CD14-positive monocyte (primary cell): ENCODE measurements around the gene PLXDC2. TPM values are rescaled to one million over a fixed set of nuclear protein-coding genes. Genes with fewer than 3 reads are reported as not detected.
A peak's percentile ranks its signal among the peaks of the same experiment; 100 is the strongest.

Source experiments
- DNase-seq, 3 donors: peaks; one replicate each; pipeline ENCODE4 v3.0.0-alpha.2; 2011 to 2022
- H2AFZ ChIP-seq: 2 replicates; pipeline ENCODE4 v1.6.0; 2012; ENCODE audit warnings: mild to moderate bottlenecking, low read depth, low read length, inconsistent platforms; ENCODE audit not compliant: insufficient read depth, poor library complexity, severe bottlenecking
- H3K27ac ChIP-seq, 2 donors: 1 replicate in 1 of 2; 2 replicates in 1 of 2; pipeline ENCODE4 v1.5.1; 2012 to 2013; ENCODE audit warnings: low read length in 2 of 2, control low read depth in 1 of 2, inconsistent platforms in 1 of 2, low read depth in 1 of 2, mild to moderate bottlenecking in 1 of 2
- H3K27me3 ChIP-seq, 2 donors: one replicate each; pipeline versions ENCODE4 v1.6.0 to v1.6.1; 2011 to 2013; ENCODE audit warnings: low read length in 2 of 2; ENCODE audit not compliant: control insufficient read depth in 2 of 2, insufficient read depth in 2 of 2
- H3K36me3 ChIP-seq, 2 donors: replicated peaks in 1 of 2; 1 replicate in 1 of 2; 2 replicates in 1 of 2; pipeline versions ENCODE4 v1.5.1 to v1.6.1; 2012 to 2013; ENCODE audit warnings: low read length in 2 of 2, control low read depth in 1 of 2, inconsistent platforms in 1 of 2, mild to moderate bottlenecking in 1 of 2; ENCODE audit not compliant: insufficient read depth in 2 of 2, control insufficient read depth in 1 of 2
- H3K4me1 ChIP-seq, 2 donors: 1 replicate in 1 of 2; 2 replicates in 1 of 2; pipeline versions ENCODE4 v1.5.1 to v1.6.1; 2012 to 2013; ENCODE audit warnings: low read length in 2 of 2, control low read depth in 1 of 2, inconsistent platforms in 1 of 2, mild to moderate bottlenecking in 1 of 2, moderate library complexity in 1 of 2; ENCODE audit not compliant: insufficient read depth in 2 of 2, control insufficient read depth in 1 of 2
- H3K4me2 ChIP-seq: replicated peaks from 2 replicates; pipeline ENCODE3; 2012; ENCODE audit warnings: low read length, moderate library complexity, mild to moderate bottlenecking; ENCODE audit not compliant: poor library complexity, severe bottlenecking; ENCODE audit errors: extremely low read depth
- H3K4me3 ChIP-seq, 3 experiments: fragments of 200-600 bp in 1 of 3; sonication (generic) in 1 of 3; replicated peaks in 1 of 3; 1 replicate in 2 of 3; 2 replicates in 1 of 3; pipeline ENCODE4 v1.5.1; 2011 to 2013; ENCODE audit warnings: low read length in 3 of 3, mild to moderate bottlenecking in 3 of 3, control low read depth in 2 of 3, low read depth in 2 of 3, inconsistent platforms in 1 of 3, moderate library complexity in 1 of 3
- H3K79me2 ChIP-seq: 2 replicates; pipeline ENCODE4 v1.6.0; 2012; ENCODE audit warnings: mild to moderate bottlenecking, control low read depth, inconsistent platforms, low read length, moderate library complexity; ENCODE audit not compliant: insufficient read depth
- H3K9ac ChIP-seq: 2 replicates; pipeline ENCODE4 v1.6.0; 2017; ENCODE audit warnings: low read length, mild to moderate bottlenecking; ENCODE audit not compliant: insufficient read depth, poor library complexity, severe bottlenecking
- H3K9me3 ChIP-seq, 2 donors: replicated peaks in 1 of 2; 1 replicate in 1 of 2; 2 replicates in 1 of 2; pipeline versions ENCODE4 v1.5.1 to v1.6.1; 2012 to 2013; ENCODE audit warnings: low read length in 2 of 2, control low read depth in 1 of 2; ENCODE audit not compliant: control insufficient read depth in 1 of 2, insufficient read depth in 1 of 2
- H4K20me1 ChIP-seq: 2 replicates; pipeline ENCODE4 v1.6.0; 2012; ENCODE audit warnings: mild to moderate bottlenecking, low read length, control low read depth, moderate library complexity; ENCODE audit not compliant: insufficient read depth
- H3K27ac Mint-ChIP-seq, 7 donors: one replicate each; pipeline ENCODE4 v1.8.0; 2020; ENCODE audit warnings: mild to moderate bottlenecking in 7 of 7, mixed read lengths in 7 of 7, moderate library complexity in 6 of 7, inconsistent platforms in 2 of 7
- H3K27me3 Mint-ChIP-seq, 3 donors: one replicate each; pipeline ENCODE4 v1.8.0; 2021 to 2022; ENCODE audit warnings: low read depth in 3 of 3, mild to moderate bottlenecking in 3 of 3, mixed read lengths in 3 of 3, moderate library complexity in 3 of 3, inconsistent platforms in 1 of 3
- H3K36me3 Mint-ChIP-seq, 2 donors: one replicate each; pipeline ENCODE4 v1.8.0; 2020; ENCODE audit warnings: mixed read lengths in 2 of 2, inconsistent platforms in 1 of 2, mild to moderate bottlenecking in 1 of 2
- H3K4me1 Mint-ChIP-seq: one replicate; pipeline ENCODE4 v1.8.0; 2020; ENCODE audit warnings: mild to moderate bottlenecking, mixed read lengths
- H3K4me3 Mint-ChIP-seq, 2 donors: one replicate each; pipeline ENCODE4 v1.8.0; 2020; ENCODE audit warnings: mild to moderate bottlenecking in 2 of 2, mixed read lengths in 2 of 2, moderate library complexity in 1 of 2
- H3K9me3 Mint-ChIP-seq, 7 donors: one replicate each; pipeline ENCODE4 v1.8.0; 2020 to 2022; ENCODE audit warnings: mixed read lengths in 7 of 7, mild to moderate bottlenecking in 6 of 7, moderate library complexity in 6 of 7, inconsistent platforms in 2 of 7
- CTCF ChIP-seq: fragments of 200-600 bp; IDR thresholded peaks from one replicate; pipeline ENCODE4 v1.8.0; 2022; ENCODE audit warnings: antibody characterized with exemption, mild to moderate bottlenecking
- WGBS: methylation state at CpG from one replicate; pipeline ENCODE4 v1.1.5; 2013; ENCODE audit warnings: missing lambda C conversion rate; ENCODE audit not compliant: insufficient coverage; 5-methylcytosine and 5-hydroxymethylcytosine counted together
- intact Hi-C, 2 donors: fragments of 100-400 bp; cut with micrococcal nuclease; formaldehyde crosslinking; loops; one replicate each; pipeline versions ENCODE4 v1.15.0 to v1.15.1; 2023
- polyA plus RNA-seq, 3 donors: library from polyadenylated mRNA; depleted of rRNA in 1 of 3; unstranded in 2 of 3; stranded (reverse) in 1 of 3; fragments of 300-500 nt in 2 of 3; fragments of >200 nt in 1 of 3; fragmentation: Illumina TruSeq in 2 of 3; gene quantifications; 1 replicate in 2 of 3; 2 replicates in 1 of 3; pipeline ENCODE4 v1.2.3, GENCODE V29; 2012 to 2021

PLXDC2 gene
- polyA plus RNA-seq, 3 donors: 37.5 to 128 (median 93.6) TPM

GRCh38 chr10:19772972-19773371 is 43.3 kb upstream of the PLXDC2 start:
- WGBS: no CpG with 5 or more reads among the region's 2 CpGs
- peak overlapping the region in 1 of 2 donors; percentile 34 for H3K27ac ChIP-seq
- H4K20me1 ChIP-seq: no peaks in the 10 kb centered on the region
- H2AFZ ChIP-seq: no peak overlapping the region
- TF ChIP-seq CTCF: no peak
- H3K4me1 ChIP-seq: peaks cover 36 to 39% of the 10 kb centered on the region in 2 donors
- H3K4me1 Mint-ChIP-seq: peaks cover 30% of the 10 kb centered on the region
- H3K4me2 ChIP-seq: no peak overlapping the region
- H3K4me3 ChIP-seq: no peak overlapping the region
- no peak overlapping the region for H3K4me3 Mint-ChIP-seq
- H3K36me3 Mint-ChIP-seq: no peaks in the 10 kb centered on the region
- H3K9me3 ChIP-seq: no peaks in the 10 kb centered on the region
- intact Hi-C loops: no loop called here
- no peaks in the 10 kb centered on the region for H3K79me2 ChIP-seq
- no peaks in the 10 kb centered on the region for H3K27me3 ChIP-seq
- no peaks in the 10 kb centered on the region for H3K36me3 ChIP-seq
- H3K9ac ChIP-seq: no peak overlapping the region
- H3K27ac Mint-ChIP-seq: peak overlapping the region in 2 of 7 donors; percentile 25 to 47
- peaks cover 0 to 3% (median 1%) of the 10 kb centered on the region in 3 donors for H3K27me3 Mint-ChIP-seq
- no peaks in the 10 kb centered on the region for H3K9me3 Mint-ChIP-seq
- peak in 1 of 3 donors; percentile 19 for DNase-seq

- Mint-ChIP-seq H3K36me3 (no peaks in the 10 kb centered on the region), H3K27me3 (peaks cover 0 to 2% (median 0%) of the 10 kb centered on the region in 3 donors), H3K9me3 (peaks cover 0 to 4% (median 0%) of the 10 kb centered on the region in 7 donors), H3K4me1 (peaks cover 30% of the 10 kb centered on the region), H3K27ac (peak overlapping the region; percentile 86 to 94 (median 91)), H3K4me3 (peak overlapping the region in 1 of 2 donors; percentile 75)
- Histone ChIP-seq H3K79me2 (no peaks in the 10 kb centered on the region), H3K9ac (peak overlapping the region; percentile 9), H3K4me1 (peaks cover 36 to 39% of the 10 kb centered on the region in 2 donors), H3K9me3 (no peaks in the 10 kb centered on the region), H3K4me2 (peak overlapping the region; percentile 41), H4K20me1 (no peaks in the 10 kb centered on the region), H3K4me3 (peak overlapping the region in 1 of 3 experiments; percentile 40), H3K27ac (peak overlapping the region; percentile 29 to 79), H3K36me3 (no peaks in the 10 kb centered on the region), H2AFZ (peak overlapping the region; percentile 1), H3K27me3 (no peaks in the 10 kb centered on the region)
- peak; percentile 69 to 88 (median 81) for DNase-seq
- intact Hi-C loops: loop anchor here in 1 of 2 donors (5.0 kb wide), 1 partner anchor 42 kb away; the partner anchor contains the start of gene PLXDC2
- no peak for TF ChIP-seq CTCF
- 0% methylated on average over 1 of the region's 2 CpGs for WGBS
Observed at GRCh38 chr10:19775296-19775695, 40.9 kb upstream of the PLXDC2 start.
